Muscle of leg (tissue), 11 donors: ENCODE data around the gene RTP1. TPM values are rescaled to one million over a fixed set of nuclear protein-coding genes. Genes with fewer than 3 reads are reported as not detected.

Source experiments
- DNase-seq: peaks from one replicate; pipeline ENCODE4 v3.0.0; 2013
- H3K27ac ChIP-seq: one replicate; pipeline ENCODE4 v1.5.1; 2013; ENCODE audit warnings: mild to moderate bottlenecking, low read length, control low read depth
- H3K27me3 ChIP-seq: one replicate; pipeline ENCODE4 v1.6.1; 2013; ENCODE audit warnings: low read length; ENCODE audit not compliant: control insufficient read depth, insufficient read depth
- H3K36me3 ChIP-seq: one replicate; pipeline ENCODE4 v1.6.1; 2013; ENCODE audit warnings: low read length; ENCODE audit not compliant: control insufficient read depth, insufficient read depth
- H3K4me1 ChIP-seq: one replicate; pipeline ENCODE4 v1.6.1; 2013; ENCODE audit warnings: low read length; ENCODE audit not compliant: control insufficient read depth, insufficient read depth
- H3K4me3 ChIP-seq: one replicate; pipeline ENCODE4 v1.5.1; 2013; ENCODE audit warnings: low read length, control low read depth
- H3K9me3 ChIP-seq: replicated peaks from 2 replicates; pipeline ENCODE4 v1.6.1; 2013; ENCODE audit warnings: low read depth, low read length; ENCODE audit not compliant: control insufficient read depth
- WGBS: methylation state at CpG from one replicate; pipeline ENCODE4 v1.1.5; 2013; ENCODE audit warnings: missing lambda C conversion rate; ENCODE audit not compliant: insufficient coverage; 5-methylcytosine and 5-hydroxymethylcytosine counted together
- polyA plus RNA-seq, 8 donors: library from polyadenylated mRNA; unstranded; fragments of 120-200 nt; gene quantifications; one replicate each; pipeline versions ENCODE4 v1.2.1 to v1.2.3, GENCODE V29; 2013; ENCODE audit warnings: inconsistent platforms in 1 of 8, low replicate concordance in 1 of 8; ENCODE audit not compliant: insufficient read length in 8 of 8, insufficient read depth in 1 of 8
- total RNA-seq: library from RNA; stranded (reverse); fragments of 120-200 nt; gene quantifications from one replicate; pipeline ENCODE4 v1.2.4, GENCODE V29; 2013

RTP1 gene
- total and polyA plus RNA-seq, 9 donors = 0.04 to 0.45 (median 0.17) TPM; not detected in 5

GRCh38 chr3:187172929-187173328, 24.4 kb upstream of the RTP1 start:
- Histone ChIP-seq H3K9me3 (no peaks in the 10 kb centered on the region), H3K4me1 (no peaks in the 10 kb centered on the region), H3K36me3 (no peaks in the 10 kb centered on the region), H3K27ac (no peak overlapping the region), H3K4me3 (no peak overlapping the region), H3K27me3 (no peaks in the 10 kb centered on the region)
- no peak for DNase-seq
- WGBS = 79% methylated on average over 1 of the region's 2 CpGs

- Histone ChIP-seq H3K9me3 (no peaks in the 10 kb centered on the region), H3K4me1 (no peaks in the 10 kb centered on the region), H3K27me3 (no peaks in the 10 kb centered on the region), H3K36me3 (no peaks in the 10 kb centered on the region), H3K27ac (no peak overlapping the region), H3K4me3 (no peak overlapping the region)
- DNase-seq = no peak
- no CpG with 5 or more reads among the region's 7 CpGs for WGBS
These were observed 15.7 kb upstream of the RTP1 start for GRCh38 chr3:187181454-187182170.

- WGBS = 28% methylated on average over 3 of the region's 7 CpGs
- no peaks in the 10 kb centered on the region for H3K27me3 ChIP-seq
- peaks cover 4% of the 10 kb centered on the region for H3K4me1 ChIP-seq
- H3K27ac ChIP-seq = no peak overlapping the region
- DNase-seq = no peak
- H3K36me3 ChIP-seq = no peaks in the 10 kb centered on the region
- H3K9me3 ChIP-seq = no peaks in the 10 kb centered on the region
- H3K4me3 ChIP-seq = no peak overlapping the region
These were observed 13.9 kb upstream of the RTP1 start for GRCh38 chr3:187183210-187183862.

- no peaks in the 10 kb centered on the region for H3K27me3 ChIP-seq
- no peaks in the 10 kb centered on the region for H3K36me3 ChIP-seq
- H3K27ac ChIP-seq = no peak overlapping the region
- no peak overlapping the region for H3K4me3 ChIP-seq
- no CpG with 5 or more reads among the region's 6 CpGs for WGBS
- no peak for DNase-seq
- H3K9me3 ChIP-seq = no peaks in the 10 kb centered on the region
- peaks cover 4% of the 10 kb centered on the region for H3K4me1 ChIP-seq
These were observed 13.4 kb upstream of the RTP1 start for GRCh38 chr3:187183903-187184302.

GRCh38 chr3:187185759-187186158, 11.5 kb upstream of the RTP1 start:
- H3K27me3 ChIP-seq = no peaks in the 10 kb centered on the region
- no peak for DNase-seq
- WGBS = 70% methylated on average over 3 of the region's 4 CpGs
- no peak overlapping the region for H3K4me3 ChIP-seq
- no peaks in the 10 kb centered on the region for H3K9me3 ChIP-seq
- H3K27ac ChIP-seq = no peak overlapping the region
- H3K4me1 ChIP-seq = peaks cover 4% of the 10 kb centered on the region
- no peaks in the 10 kb centered on the region for H3K36me3 ChIP-seq

- DNase-seq = no peak
- Histone ChIP-seq H3K27ac (no peak overlapping the region), H3K36me3 (no peaks in the 10 kb centered on the region), H3K4me3 (no peak overlapping the region), H3K4me1 (peaks cover 4% of the 10 kb centered on the region), H3K27me3 (no peaks in the 10 kb centered on the region), H3K9me3 (no peaks in the 10 kb centered on the region)
- no CpG with 5 or more reads among the region's 2 CpGs for WGBS
These were observed 10.9 kb upstream of the RTP1 start for GRCh38 chr3:187186375-187186774.

- Histone ChIP-seq H3K9me3 (no peaks in the 10 kb centered on the region), H3K27me3 (no peaks in the 10 kb centered on the region), H3K36me3 (no peaks in the 10 kb centered on the region), H3K4me3 (no peak overlapping the region), H3K4me1 (peaks cover 4% of the 10 kb centered on the region), H3K27ac (peak overlapping the region; percentile 31)
- 64% methylated on average over 4 of the region's 5 CpGs for WGBS
- peak; percentile 62 for DNase-seq
These were observed 10.4 kb upstream of the RTP1 start for GRCh38 chr3:187186801-187187421.

- Histone ChIP-seq H3K27me3 (no peaks in the 10 kb centered on the region), H3K9me3 (no peaks in the 10 kb centered on the region), H3K4me3 (no peak overlapping the region), H3K4me1 (peaks cover 4% of the 10 kb centered on the region), H3K27ac (no peak overlapping the region), H3K36me3 (no peaks in the 10 kb centered on the region)
- DNase-seq = no peak
- WGBS = no CpG with 5 or more reads among the region's 2 CpGs
These were observed 8.4 kb upstream of the RTP1 start for GRCh38 chr3:187188931-187189330.

- Histone ChIP-seq H3K4me3 (no peak overlapping the region), H3K4me1 (peaks cover 4% of the 10 kb centered on the region), H3K27me3 (no peaks in the 10 kb centered on the region), H3K36me3 (no peaks in the 10 kb centered on the region), H3K27ac (no peak overlapping the region), H3K9me3 (no peaks in the 10 kb centered on the region)
- DNase-seq = no peak
- 55% methylated on average over 1 of the region's 1 CpG for WGBS
These were observed 6.0 kb upstream of the RTP1 start for GRCh38 chr3:187191271-187191670.

GRCh38 chr3:187193181-187193580, 4.1 kb upstream of the RTP1 start:
- Histone ChIP-seq H3K4me3 (no peak overlapping the region), H3K36me3 (no peaks in the 10 kb centered on the region), H3K27ac (no peak overlapping the region), H3K27me3 (peaks cover 6% of the 10 kb centered on the region), H3K9me3 (no peaks in the 10 kb centered on the region), H3K4me1 (no peaks in the 10 kb centered on the region)
- DNase-seq = no peak
